ENCODE results near the gene SNX3. TPM values are rescaled to one million over a fixed set of nuclear protein-coding genes. Genes with fewer than 3 reads are reported as not detected.
"Not testable (repeated sequence)": the region's sequence is repeated elsewhere in the genome, so short reads cannot be mapped to it uniquely, and the experiment has no call there.

The SNX3 gene
- total RNA-seq, 1 experiment from 2014 or later = 81.7 TPM

DNA sequence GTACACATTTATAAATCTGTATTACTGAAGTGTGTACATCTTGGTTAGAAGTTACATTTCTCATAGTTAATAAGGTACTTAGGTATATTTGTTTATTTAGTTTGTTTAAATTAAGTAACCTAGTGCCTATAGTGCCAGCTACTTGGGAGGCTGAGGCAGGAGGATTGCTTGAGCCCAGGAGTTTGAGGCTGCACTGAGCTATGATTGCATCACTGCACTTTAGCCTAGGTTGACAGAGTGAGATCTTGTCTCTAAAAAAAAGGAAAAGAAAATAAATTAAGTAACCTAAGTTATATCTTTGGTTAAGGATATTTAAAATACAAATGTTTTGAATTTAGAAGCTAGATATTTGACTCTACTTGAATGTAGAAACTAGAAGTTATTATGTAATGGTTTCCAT is 24.5 kb upstream of the SNX3 start:
- Histone ChIP-seq H3K4me3 (ENCODE audit: insufficient read depth, low read depth, low read length) (no peak overlapping the region), H3K27me3 (ENCODE audit: control insufficient read depth, insufficient read depth, low read length) (no peaks in the 10 kb centered on the region), H3K36me3 (replicated peaks; ENCODE audit: control insufficient read depth, insufficient read depth, low read length) (no peaks in the 10 kb centered on the region)
- DNase-seq = no peak

DNA sequence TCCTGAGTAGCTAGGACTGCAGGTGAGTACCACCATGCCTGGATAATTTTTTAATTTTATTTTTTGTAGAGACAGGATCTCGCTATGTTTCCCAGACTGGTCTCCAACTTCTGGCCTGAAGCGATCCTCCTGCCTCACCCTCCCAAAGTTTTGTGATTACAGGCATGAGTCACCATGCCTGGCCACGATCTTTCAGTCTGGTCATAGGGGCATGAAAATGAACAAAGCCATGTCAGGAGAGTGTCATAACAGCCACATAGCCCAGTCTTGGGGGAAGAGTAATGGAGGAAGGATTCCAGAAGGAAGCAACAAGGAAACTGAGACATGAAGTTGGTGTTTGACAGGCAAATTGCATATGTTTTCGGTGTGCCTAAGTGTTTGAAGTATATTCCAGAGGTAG is 17.0 kb upstream of the SNX3 start:
- DNase-seq = no peak
- no peak overlapping the region for H3K4me3 ChIP-seq (ENCODE audit: insufficient read depth, low read depth, low read length)
- no peaks in the 10 kb centered on the region for H3K36me3 ChIP-seq (replicated peaks; ENCODE audit: control insufficient read depth, insufficient read depth, low read length)
- no peaks in the 10 kb centered on the region for H3K27me3 ChIP-seq (ENCODE audit: control insufficient read depth, insufficient read depth, low read length)

DNA sequence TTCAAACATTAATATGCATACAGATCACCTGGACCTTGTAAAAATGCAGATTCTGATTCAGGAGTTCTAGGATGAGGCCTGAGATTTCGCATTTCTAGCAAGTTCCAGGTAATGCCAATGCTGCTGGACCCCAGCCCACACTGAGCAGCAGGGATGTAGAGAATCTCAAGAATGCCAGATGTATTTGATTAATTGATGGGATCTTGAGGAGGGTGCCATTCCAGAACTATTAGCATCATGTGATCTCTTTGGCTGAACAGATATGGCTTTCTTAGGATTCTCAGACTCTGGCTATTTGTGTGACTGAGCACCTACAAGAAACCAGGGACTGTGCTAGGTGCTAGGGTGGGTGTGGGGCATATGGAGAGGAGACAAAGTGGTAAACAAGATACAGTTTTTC is 16.5 kb upstream of the SNX3 start:
- H3K36me3 ChIP-seq (replicated peaks; ENCODE audit: control insufficient read depth, insufficient read depth, low read length) = no peaks in the 10 kb centered on the region
- no peak overlapping the region for H3K4me3 ChIP-seq (ENCODE audit: insufficient read depth, low read depth, low read length)
- no peaks in the 10 kb centered on the region for H3K27me3 ChIP-seq (ENCODE audit: control insufficient read depth, insufficient read depth, low read length)
- DNase-seq = no peak

DNA sequence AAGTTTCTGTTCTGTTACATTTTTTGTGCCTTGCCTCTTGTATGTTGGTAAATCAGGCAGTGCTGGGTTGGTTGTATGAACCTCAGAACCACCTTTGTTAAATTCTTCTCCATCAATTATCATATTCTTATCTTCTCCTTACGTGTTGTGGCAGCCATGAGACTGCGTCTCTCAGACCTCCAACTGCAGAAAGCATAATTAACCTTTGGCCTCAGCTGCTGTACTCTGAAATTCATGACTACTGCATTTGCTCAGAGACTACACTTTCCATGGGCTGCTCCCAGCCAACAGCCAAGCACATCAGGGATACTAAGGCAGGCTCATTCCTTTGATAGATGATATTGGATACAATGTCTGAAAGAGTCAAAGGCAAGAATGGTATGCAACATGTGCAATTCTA is 15.1 kb upstream of the SNX3 start:
- Histone ChIP-seq H3K27me3 (ENCODE audit: control insufficient read depth, insufficient read depth, low read length) (no peaks in the 10 kb centered on the region), H3K4me3 (ENCODE audit: insufficient read depth, low read depth, low read length) (no peak overlapping the region), H3K36me3 (replicated peaks; ENCODE audit: control insufficient read depth, insufficient read depth, low read length) (no peaks in the 10 kb centered on the region)
- no peak for DNase-seq

DNA sequence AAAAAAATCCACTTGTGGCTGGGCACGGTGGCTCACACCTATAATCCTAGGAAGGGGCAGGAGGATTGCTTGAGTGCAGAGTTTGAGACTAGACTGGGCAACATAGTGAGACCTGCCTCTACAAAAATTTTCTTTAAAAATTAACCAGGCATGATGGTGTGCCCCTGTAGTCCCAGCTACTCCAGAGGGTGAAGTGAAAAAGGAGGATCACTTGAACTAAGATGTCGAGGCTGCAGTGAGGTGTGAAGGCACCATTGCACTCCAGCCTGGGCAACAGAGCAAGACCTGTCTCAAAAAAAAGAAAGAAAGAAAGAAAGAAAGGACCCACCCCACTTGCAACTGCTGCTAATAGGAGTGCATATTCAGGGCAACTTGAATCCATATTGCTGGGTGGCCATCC is 13.7 kb upstream of the SNX3 start:
- Histone ChIP-seq H3K4me3 (ENCODE audit: insufficient read depth, low read depth, low read length) (no peak overlapping the region), H3K36me3 (replicated peaks; ENCODE audit: control insufficient read depth, insufficient read depth, low read length) (no peaks in the 10 kb centered on the region), H3K27me3 (ENCODE audit: control insufficient read depth, insufficient read depth, low read length) (no peaks in the 10 kb centered on the region)
- DNase-seq = no peak

DNA sequence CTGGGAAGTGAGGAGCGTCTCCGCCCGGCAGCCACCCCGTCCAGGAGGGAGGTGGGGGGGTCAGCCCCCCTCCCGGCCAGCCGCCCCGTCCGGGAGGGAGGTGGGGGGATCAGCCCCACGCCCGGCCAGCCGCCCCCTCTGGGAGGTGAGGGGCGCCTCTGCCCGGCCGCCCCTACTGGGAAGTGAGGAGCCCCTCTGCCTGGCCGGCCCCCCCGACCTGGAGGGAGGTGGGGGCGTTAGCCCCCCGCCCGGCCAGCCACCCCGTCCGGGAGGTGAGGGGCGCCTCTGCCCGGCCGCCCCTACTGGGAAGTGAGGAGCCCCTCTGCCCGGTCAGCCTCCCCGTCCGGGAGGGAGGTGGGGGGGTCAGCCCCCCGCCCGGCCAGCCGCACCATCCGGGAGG is 9.1 kb upstream of the SNX3 start:
- H3K27me3 ChIP-seq (ENCODE audit: control insufficient read depth, insufficient read depth, low read length); H3K4me3 ChIP-seq (ENCODE audit: insufficient read depth, low read depth, low read length); H3K36me3 ChIP-seq (replicated peaks; ENCODE audit: control insufficient read depth, insufficient read depth, low read length); DNase-seq: not testable (repeated sequence)

DNA sequence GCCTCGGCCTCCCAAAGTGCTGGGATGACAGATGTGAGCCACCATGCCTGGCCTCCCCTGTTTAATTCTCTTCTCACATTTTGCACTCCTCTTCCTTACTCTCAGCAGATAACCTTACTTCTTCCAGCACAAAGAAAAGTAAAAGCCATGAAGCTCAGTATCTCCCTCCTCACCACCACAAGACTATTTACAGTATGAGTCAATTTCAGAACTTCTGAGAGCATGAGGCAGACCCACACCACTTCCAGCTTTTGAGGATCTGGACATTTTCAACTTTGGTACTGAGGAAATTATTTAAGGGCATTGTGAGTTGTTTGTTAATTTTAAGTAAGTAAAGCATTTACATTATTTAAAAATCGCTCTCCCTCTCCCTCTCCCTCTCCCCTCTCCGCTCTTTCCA is 8.0 kb upstream of the SNX3 start:
- no peak for DNase-seq
- Histone ChIP-seq H3K4me3 (ENCODE audit: insufficient read depth, low read depth, low read length) (no peak overlapping the region), H3K36me3 (replicated peaks; ENCODE audit: control insufficient read depth, insufficient read depth, low read length) (no peaks in the 10 kb centered on the region), H3K27me3 (ENCODE audit: control insufficient read depth, insufficient read depth, low read length) (no peaks in the 10 kb centered on the region)

DNA sequence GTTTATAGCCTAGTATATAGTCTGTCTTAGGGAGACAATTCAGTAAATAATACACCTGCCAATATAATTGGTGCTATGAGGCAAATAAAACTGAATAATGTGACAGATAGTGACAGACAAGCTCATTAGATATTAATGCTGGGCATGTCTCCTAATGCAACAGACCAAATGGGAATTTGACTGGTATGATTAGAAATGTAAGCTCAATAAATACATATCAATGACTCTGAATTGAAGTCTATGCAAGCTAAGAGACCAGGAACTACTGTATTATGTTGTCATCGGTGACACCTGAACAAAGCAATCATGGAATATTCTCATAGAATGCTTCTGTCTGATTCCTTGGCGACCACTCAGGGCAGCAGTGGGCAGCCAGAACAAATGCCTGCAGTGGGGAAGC is 2.5 kb upstream of the SNX3 start:
- H3K36me3 ChIP-seq (replicated peaks; ENCODE audit: control insufficient read depth, insufficient read depth, low read length) = no peaks in the 10 kb centered on the region
- no peak overlapping the region for H3K4me3 ChIP-seq (ENCODE audit: insufficient read depth, low read depth, low read length)
- no peaks in the 10 kb centered on the region for H3K27me3 ChIP-seq (ENCODE audit: control insufficient read depth, insufficient read depth, low read length)
- no peak for DNase-seq

DNA sequence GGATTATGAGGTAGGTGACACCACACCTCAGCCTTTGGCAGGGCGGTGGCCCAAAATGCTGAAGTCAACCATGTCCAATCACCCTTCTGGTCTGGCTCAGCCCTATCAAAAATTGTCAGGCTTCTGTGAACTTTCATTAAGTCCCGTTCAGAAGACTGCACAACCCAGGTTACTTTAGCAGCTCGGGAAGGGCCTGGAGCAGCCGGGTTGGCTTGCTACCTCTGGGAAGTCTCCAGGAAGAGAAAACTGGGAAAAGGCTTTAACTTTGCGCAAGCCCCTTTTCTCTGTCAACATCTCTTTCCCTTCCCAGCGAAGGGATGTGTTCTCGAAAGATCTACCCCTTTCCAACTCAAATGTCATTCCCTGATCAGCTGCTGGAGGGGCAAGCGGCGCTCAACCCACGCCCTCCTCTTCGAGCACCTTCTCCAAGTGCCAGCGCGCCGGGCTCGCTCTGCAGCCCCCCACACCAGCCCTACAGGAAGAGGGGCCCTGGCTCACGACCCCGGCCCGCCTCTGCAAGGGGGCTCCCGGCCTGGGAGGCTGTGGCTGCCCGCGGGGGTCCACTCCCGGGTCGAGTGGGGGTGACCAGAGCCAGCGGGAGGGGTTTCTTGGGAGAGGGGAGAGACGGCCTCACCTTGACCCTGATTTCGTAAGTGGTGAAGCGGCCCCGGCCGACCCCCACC is 573 bp downstream of the SNX3 start:
- Histone ChIP-seq H3K36me3 (replicated peaks; ENCODE audit: control insufficient read depth, insufficient read depth, low read length) (no peaks in the 10 kb centered on the region), H3K27me3 (ENCODE audit: control insufficient read depth, insufficient read depth, low read length) (no peaks in the 10 kb centered on the region), H3K4me3 (ENCODE audit: insufficient read depth, low read depth, low read length) (peak overlapping the region; percentile 92)
- DNase-seq = no peak

DNA sequence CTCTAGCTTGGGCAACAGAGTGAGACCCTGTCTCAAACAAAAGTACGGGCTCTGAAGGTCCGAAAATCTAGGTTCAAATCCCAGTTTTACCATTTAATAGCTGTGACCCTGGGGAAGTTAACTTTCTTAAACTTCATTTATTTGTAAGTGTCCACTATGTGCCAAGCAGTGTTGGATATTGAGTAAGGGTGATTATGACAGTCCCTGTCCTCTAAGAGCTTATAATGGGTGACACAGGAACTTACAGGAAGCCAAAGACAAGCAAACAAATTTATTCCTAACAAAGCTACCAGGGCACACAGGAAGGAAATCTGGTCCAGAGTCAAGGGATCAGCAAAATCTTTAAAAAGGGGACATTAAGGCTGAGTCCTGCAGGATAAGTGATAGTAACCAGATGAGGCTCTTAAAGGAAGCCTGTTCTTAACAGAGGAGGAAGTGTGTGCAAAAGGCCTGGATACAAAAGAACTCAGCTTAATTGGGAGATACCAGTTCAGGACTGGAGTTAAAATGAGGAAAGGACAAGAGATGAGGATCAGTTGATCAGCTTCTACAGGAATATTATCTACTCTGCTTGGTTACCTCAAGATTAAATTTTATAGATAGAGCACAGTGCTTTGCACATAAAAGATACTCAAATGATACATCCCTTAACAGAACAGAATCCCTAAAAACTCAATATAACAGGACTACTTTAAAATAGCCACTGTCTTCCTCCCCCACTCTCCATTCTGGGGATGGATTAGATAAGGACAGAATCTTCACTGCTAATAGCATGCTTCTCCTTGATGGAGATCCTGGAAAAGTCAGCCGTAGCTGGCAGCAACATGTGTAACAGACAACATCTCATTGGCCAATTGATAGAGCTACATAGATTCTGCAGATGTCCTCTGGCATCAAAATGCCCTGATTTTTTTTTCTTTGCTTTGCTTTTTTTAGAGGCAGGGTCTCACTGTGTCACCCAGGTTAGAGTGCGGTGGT is 6.1 kb downstream of the SNX3 start:
- Histone ChIP-seq H3K36me3 (replicated peaks; ENCODE audit: control insufficient read depth, insufficient read depth, low read length) (no peaks in the 10 kb centered on the region), H3K27me3 (ENCODE audit: control insufficient read depth, insufficient read depth, low read length) (no peaks in the 10 kb centered on the region), H3K4me3 (ENCODE audit: insufficient read depth, low read depth, low read length) (no peak overlapping the region)
- DNase-seq = no peak

DNA sequence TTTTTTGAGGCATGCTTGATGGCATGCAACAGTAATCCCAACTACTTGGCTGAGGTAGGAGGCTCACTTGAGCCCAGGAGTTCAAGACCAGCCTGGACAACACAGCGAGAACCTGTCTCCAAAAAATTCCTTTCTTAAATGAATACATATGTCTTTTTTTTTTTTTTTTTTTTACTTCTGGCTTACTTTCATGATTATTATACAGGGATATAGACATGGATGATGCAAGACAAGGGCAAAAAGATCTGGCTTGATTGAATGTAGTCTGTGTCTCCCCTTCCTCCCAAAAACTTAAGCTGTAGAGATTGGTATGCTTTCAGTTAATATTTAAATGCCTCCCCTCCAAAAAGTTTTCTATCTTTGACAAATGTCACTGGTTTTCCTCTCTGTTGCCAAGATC is 7.6 kb downstream of the SNX3 start:
- DNase-seq = no peak
- no peaks in the 10 kb centered on the region for H3K36me3 ChIP-seq (replicated peaks; ENCODE audit: control insufficient read depth, insufficient read depth, low read length)
- H3K4me3 ChIP-seq (ENCODE audit: insufficient read depth, low read depth, low read length) = no peak overlapping the region
- H3K27me3 ChIP-seq (ENCODE audit: control insufficient read depth, insufficient read depth, low read length) = no peaks in the 10 kb centered on the region

DNA sequence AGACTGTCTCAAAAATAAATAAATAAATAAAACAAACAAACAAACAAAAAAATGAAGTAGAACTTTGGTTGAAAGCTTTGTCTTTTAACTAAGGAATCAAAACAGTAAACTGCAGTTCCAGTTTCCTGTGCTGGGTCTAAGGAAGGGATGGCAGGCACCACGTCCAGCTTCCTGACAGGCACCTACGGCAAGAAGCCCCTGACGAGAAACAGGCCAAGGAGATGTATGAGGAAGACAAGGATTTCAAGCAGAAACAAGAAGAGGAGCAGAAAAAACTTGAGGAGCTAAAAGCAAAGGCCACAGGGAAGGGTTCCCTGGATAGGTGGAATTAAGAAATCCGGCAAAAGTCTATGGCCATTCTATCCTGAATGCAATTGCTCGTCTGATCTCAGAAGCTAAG is 8.8 kb downstream of the SNX3 start:
- H3K4me3 ChIP-seq (ENCODE audit: insufficient read depth, low read depth, low read length) = no peak overlapping the region
- no peaks in the 10 kb centered on the region for H3K36me3 ChIP-seq (replicated peaks; ENCODE audit: control insufficient read depth, insufficient read depth, low read length)
- H3K27me3 ChIP-seq (ENCODE audit: control insufficient read depth, insufficient read depth, low read length) = no peaks in the 10 kb centered on the region
- no peak for DNase-seq

DNA sequence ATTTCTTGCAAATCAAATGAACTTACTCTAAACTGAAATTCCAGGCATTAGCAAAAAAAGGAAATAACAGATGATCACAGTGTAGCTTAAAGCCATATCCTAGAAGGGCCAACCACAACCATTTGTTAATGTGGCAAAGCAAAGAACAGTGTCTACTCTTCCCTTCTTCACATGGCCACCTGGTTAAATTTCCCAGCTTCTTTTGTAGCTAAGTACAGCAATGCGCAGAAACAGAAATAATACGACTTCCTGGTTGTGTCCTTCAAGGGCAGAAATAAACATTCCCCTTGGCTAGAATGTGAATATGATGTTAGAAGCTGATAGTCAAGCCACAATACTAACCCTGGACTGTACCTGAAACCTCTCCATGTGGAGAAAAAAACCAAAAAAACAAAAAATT is 9.6 kb downstream of the SNX3 start:
- Histone ChIP-seq H3K4me3 (ENCODE audit: insufficient read depth, low read depth, low read length) (no peak overlapping the region), H3K27me3 (ENCODE audit: control insufficient read depth, insufficient read depth, low read length) (no peaks in the 10 kb centered on the region), H3K36me3 (replicated peaks; ENCODE audit: control insufficient read depth, insufficient read depth, low read length) (no peaks in the 10 kb centered on the region)
- no peak for DNase-seq

DNA sequence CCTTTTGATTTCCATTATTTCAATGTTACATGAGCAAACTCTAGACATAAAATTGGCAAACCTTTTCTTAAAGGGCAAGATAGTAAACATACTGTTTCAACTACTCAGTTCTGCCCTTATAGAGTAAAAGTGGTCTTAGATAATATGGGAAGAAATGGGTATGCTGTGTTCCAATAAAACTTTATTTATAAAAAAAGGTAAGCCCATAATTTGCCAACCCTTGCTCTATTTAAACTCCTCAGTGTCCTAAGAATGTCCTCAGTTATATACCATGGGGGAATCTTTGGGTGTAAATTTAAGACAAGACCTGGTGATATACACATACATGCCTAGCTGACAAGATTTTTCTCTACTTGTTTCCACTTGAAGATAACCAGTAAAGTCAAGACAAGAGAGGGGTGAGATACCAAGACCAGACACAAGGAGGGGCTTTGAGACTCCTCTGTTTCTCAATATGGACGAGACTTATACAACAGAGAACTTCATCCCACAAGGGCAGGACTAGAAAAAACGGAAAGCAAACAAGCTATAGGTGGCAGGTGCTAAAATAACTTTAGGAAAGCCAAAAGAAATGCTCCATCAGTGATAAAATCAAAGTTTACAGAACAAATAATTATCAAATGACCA is 10.5 kb downstream of the SNX3 start:
- no peaks in the 10 kb centered on the region for H3K27me3 ChIP-seq (ENCODE audit: control insufficient read depth, insufficient read depth, low read length)
- H3K4me3 ChIP-seq (ENCODE audit: insufficient read depth, low read depth, low read length) = no peak overlapping the region
- DNase-seq = peak; percentile 48
- no peaks in the 10 kb centered on the region for H3K36me3 ChIP-seq (replicated peaks; ENCODE audit: control insufficient read depth, insufficient read depth, low read length)

DNA sequence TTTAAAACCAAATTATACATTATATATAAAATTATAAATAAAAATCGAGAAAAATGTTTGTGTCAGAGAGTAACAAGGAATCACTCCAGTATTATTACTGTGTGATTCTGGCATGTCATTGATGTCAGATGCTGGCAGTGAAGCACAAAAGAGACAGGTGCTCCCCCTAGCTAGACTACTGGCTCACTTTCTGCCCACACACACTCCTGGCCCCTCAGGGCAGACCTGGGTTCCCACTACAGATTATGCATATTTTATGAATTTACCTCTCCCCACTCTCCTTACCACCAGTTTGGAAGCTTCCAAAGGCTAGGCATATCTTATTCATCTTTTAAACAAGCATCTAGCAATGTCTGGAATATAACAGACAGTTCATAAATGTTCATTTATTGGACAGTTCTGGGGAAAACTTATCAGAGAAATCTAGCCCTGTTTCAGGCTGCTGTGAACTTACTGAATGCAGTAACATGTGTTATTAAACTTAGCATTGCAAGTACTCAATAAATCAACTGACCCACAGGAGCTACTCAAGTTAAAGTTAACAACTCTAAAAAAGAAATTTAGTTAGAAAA is 12.8 kb downstream of the SNX3 start:
- Histone ChIP-seq H3K36me3 (replicated peaks; ENCODE audit: control insufficient read depth, insufficient read depth, low read length) (no peaks in the 10 kb centered on the region), H3K4me3 (ENCODE audit: insufficient read depth, low read depth, low read length) (no peak overlapping the region), H3K27me3 (ENCODE audit: control insufficient read depth, insufficient read depth, low read length) (no peaks in the 10 kb centered on the region)
- no peak for DNase-seq
